ENCODE data around the gene SELENOO.
A peak's percentile ranks its signal among the peaks of the same experiment; 100 is the strongest.

Gene SELENOO

DNA sequence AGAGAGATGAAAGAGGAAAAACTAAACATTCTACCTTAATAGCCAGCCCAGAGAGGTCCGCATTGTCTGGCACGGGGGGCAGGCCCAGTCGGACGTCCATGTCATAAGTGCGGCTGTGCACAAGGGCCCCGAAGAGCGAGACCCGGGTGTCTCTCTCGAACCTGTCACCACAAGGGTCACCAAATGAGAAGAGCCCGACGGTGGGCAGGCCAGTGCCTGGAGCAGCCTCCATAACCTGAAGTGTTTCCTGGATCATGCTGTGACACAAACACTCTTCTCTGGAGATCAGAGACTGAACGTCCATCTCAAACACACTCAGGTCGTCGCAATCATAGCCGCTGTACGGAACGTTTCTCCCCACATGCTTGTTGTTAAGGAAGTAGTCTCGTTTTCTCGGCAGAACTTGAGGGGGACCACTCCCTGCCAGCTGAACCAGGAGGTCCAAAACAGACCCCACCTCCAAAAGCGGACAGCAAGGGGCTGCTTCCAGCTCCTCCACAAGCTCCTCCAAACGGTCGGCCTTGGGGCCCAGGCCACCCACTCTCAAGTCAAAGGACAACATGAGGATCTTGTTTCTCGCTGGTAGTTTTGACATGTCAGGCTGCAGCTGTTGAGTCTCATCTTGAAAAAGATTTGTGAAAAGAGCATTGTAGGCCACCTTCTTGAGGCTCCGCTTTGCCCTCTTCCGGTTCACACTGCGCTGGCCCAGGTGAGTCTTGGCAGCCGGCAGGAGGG lies 43.0 kb downstream of the SELENOO start:
- DNase-seq, result no peak

DNA sequence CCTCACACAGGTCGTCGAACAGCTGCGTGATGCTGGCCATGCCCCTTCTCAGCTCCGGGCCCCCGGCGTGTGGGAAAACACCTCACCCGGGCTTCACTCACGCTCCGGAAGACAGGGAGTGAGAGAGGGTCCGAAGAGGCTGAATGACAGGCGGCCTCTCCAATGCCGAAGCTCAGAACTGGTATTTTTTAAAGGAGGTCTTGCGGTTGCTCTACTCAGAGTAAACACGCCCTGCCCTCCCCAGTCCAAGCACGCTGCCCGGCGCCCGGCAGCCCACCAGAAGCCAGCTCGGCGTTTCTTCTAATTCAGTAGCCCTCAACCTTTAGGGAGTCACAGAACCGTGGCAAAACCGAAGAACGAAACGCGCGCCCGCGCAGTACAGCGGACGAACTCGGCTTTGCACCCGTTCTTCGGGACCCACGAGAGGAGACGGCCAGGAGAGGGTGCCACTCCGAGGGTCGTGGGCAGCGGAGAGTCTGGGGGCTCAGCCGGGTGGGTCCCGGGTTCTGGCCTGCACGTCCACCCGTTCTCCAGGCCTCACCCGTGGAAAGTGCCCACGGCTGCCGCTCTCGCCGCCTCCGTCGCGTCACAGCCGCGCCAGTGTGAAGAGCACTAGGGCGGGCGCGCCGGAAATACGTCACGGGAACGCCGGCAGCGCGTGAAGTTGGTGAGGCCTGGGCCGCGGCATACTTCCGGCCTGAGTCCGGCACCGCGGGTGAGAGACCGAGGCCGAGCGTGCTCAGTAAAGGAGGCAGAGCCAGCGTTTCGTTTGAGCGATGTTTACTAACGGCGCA lies 43.8 kb downstream of the SELENOO start, which contains the start of gene TUBGCP6:
TUBGCP6 (minus strand) TSS at position 604 of the 794 bp plus-strand sequence; CDS start at position 40, 564 bp downstream.
- DNase-seq, result peak; percentile 74

DNA sequence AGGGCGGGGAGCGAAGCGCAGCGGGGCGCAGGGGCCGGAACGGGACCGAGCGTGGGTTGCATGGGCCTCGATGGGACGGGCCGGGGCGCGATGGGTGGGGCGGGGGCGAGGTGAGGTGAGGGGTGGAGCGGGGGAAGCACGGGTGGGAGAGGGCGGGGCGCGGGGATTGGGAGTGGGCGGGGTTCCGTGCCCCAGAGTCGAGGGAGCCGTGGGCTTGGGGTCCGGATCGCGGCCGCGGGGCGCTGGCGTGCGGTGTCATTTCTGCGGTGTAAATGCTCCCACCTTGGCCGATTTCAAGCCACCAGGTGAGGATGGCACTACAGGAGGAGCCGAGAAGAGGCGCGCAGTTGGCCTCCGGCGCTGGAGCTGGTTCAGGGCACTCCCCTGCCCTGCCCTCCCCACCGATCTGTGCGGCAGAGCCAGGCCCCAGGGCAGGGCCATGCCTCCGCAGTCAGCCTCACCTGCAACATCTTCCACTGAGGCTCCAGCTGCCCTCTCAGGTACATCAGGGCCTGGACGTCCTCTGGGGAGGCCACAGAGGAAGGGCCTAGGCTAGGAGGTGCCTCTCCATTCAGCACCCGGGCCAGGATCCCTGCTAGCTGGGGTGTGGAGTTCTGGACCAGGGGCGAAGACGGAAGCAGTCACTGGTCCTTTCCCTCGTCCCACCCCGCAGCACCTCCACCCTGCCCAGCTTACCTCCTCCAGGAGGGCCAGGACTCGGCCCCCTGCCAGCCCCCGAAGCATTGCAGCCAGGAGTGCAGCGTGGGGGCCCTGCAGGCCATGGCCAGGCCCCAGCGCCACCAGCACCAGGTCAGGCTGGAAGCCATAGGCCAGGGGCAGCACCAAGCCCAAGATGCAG lies 44.6 kb downstream of the SELENOO start:
- DNase-seq, result no peak

DNA sequence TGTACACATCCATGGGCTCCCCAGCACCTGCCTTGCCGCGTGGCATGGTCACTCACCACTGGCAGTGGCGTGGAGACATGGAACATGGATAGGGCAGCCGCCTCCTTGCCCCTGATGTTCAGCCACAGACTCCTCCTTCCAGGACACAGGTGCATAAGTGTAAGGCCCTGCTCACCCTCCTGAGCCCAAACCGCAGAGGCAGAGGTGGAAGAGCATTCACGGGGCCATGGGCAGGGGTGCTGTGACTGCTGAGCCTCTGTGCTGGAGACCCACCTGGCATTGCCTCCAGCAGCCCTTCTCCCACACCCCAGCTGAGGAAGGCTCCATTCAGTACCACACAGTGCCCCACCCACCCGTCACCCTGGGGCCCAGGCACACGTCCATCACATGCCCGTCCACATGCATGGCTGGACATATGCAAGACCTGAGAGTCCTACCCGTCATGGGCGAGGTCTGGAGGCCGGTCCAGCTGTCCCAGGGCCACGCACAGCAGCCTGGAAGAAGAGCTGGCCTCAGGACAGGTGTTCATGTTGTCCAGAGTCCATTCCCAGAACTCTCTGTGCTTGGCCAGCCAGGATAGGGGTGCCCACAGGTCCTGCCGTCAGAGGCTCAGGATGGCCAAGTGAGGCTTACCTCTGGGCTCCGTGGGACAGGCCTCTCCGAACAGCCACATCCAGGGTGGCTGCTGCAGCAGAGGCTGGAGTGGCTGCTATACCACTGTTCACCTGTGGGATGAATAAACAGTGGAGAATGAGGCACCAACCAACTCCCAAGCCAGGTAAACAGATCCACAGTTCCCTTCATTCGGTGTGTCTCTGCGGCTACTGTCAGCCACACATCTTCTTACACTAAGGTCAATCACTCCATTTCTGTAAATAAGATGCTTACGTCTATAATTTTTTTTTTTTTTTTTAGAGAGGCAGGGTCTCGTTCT lies 45.7 kb downstream of the SELENOO start:
- DNase-seq, result no peak

DNA sequence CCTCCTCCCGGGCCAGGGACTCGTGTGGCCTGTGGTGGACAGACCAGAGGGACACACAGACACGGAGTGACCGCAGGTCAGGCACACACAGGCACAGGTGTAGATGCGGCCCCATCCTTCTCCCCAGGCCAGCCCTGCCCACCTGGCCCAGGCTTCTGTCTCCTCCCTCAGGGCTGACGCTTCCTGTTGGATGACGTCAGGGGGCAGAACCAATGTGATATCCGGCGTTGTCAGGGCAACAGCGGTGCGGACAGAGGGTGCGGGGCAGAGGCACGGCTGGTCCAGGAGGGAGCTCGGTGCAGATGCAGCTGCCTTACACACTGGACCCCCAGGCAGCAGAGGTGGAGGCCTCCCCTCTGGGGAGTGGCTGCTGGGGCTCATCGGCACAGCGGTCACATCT lies 46.9 kb downstream of the SELENOO start:
- DNase-seq, result no peak

DNA sequence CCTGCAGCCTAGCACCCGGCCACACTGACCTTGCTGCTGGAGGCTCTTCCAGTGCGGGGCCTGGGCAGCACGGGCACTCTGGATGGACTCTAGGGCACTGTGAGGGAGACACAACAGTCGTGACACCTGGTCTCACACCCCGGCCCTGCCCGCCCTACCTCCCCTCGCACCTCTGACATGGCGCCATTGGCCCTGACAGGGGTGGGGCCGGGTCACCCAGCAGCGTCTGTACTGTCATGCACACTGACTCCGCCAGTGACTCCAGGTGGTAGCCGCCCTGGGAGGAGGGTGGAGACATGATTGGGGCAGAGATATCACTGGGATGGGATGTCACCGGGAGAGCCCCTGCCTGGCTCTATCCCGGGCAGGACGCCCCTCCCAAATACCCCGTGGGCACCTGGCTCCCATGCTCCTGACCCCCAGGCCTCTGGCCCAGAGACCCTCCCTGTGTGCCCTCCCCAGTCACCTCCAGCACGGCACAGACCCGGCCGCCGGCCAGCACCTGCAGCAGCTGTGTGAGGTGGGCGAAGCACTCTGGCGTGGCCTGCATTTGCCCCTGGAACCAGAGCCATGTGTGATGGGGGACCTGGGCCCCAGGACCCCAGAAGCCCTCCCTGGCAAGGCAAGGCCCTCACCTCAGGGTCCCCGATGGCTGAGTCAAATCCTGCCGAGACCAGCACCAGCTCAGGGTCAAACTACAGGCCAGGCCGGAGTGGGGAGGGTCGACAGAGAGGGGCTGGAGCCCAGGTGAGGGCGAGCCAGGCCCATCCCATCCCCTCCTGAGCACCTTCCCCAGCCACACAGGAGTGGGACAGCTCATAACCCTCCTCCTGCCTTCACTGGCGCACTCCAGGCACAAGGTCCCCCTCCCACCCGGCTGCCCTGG lies 47.6 kb downstream of the SELENOO start:
- DNase-seq, result no peak

DNA sequence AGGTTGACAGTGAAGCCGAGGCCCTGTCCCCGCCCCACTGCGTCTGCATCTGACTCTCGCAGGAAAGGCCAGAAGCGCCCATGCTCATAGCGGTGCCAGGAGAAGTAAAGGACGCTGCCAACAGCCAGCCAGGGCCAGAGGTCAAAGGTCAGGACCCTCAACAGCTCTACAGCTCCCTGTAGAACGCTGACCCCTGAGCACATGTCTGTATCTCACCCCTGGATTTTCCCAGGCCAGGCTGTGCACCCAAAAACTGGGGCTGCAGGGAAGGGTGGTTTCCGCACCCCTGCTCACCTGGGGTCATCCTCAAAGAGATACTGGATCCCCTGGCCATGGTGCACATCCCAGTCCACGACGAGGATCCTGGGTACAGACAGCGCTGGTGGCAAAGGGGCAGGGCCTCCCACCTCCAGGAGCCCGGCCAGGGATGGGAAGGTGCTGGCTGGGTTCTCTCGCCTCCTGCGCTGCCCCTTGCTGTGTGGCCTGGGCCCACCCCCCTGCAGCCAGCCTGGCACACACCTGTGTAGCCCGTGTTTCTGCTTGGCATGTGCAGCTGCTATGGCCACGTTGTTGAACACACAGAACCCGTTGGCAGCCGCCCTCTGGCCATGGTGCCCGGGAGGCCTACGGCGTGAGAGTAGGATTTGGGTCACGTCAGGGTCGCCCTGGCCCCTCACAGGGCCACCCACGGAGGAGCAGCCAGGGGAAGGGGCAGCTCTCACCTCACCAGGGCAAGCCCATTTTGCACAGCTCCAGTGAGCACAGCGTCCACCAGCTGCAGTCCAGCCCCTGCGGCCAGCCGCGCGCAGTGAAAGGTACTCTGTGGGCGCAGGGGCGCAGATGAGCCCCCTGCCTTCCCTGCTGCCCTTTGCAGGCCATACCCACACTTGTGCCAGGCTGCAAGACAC lies 48.8 kb downstream of the SELENOO start:
- no peak for DNase-seq

DNA sequence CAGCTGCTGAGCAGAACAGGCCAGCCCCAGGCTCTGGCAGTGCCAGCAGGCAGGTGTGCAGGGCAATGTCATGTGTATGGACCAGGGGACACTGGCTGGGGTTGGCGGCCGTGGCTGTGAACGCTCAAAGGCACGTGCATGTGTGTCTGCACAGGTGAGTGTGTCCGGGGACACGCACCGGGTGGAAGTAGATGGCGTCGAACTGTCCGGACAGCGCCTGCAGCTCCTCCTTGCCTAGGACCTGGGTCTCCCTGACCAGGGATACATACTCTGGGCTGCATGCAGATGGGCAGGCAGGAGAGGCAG lies 49.4 kb downstream of the SELENOO start:
- DNase-seq, result no peak

DNA sequence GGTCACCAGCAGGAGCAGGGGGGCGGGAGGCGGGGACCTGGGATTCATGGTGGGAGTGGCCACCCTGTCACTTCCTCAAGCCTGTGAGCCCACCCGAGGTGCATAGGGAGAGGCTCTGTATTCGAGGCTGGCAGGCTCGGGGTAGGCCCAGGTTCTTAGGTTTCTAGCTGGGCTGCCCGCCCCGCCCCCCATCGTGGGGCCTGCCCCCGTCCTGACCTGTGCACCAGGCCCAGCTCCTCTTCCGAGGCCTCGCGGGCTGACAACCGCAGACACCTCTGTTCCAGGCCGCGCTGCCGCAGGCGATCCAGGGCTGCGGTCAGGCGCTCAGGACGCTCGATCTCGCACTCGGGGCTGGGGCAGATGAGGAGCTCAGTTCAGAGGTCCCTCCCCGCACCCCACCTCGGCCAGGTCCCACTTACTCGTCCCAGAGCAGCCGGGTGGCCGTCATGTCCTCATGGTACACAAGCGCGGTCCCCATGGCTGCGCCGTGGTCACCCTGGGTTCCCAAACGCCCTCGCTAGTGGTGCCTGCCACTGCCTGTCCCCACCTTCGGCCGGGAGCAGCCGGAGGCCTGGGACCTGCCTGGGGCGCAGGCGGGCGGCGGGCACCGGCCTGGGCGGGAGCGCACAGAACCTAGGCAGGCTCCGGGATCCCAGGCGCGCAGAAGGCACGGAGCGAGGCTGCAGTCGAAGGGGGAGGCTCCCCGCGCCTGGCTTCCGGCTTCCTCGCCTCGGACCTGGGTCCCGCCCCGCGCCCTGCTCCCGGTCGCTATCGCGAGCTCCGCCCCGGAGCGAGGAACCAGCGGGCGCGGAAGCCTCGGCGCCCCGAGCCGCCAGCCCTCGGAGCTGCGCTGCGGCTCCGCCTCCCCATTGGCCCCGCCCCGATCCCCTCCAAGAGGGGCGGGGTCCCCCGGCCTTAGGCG lies 50.0 kb downstream of the SELENOO start, which contains the start of gene HDAC10:
HDAC10 (minus strand) TSS at position 711 of the 922 bp plus-strand sequence; CDS start at position 478, 233 bp downstream.
- DNase-seq, result peak; percentile 77

DNA sequence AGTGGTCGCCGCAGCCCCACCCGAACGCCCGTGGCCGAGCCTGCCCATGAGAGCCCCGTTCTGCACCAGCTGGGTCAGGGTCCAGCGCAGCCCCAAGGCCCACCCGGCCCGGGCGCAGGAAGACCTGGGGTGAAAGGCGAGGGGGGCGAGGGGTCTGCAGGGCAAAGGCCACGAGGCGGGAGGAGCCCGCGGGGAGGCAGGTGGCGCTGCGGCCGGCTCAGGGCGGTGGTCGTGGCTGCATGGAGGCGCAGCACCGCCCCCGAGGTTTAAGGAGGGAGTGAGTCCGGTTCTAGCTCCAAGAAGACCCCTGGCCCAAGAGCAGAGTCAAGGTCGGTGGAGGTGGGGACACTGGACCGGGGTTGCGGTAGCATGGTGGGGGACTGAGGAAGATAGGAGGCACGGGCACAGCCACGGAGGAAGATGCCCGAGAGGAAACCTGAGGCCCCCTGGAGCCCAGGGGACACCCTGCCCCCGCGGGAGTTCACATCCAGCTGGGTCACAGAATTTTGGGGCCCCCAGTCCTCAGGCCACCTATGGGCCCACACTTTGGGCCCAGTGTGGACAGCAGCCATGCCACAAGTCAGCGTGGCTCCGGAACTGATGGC lies 50.8 kb downstream of the SELENOO start:
- peak; percentile 31 for DNase-seq

DNA sequence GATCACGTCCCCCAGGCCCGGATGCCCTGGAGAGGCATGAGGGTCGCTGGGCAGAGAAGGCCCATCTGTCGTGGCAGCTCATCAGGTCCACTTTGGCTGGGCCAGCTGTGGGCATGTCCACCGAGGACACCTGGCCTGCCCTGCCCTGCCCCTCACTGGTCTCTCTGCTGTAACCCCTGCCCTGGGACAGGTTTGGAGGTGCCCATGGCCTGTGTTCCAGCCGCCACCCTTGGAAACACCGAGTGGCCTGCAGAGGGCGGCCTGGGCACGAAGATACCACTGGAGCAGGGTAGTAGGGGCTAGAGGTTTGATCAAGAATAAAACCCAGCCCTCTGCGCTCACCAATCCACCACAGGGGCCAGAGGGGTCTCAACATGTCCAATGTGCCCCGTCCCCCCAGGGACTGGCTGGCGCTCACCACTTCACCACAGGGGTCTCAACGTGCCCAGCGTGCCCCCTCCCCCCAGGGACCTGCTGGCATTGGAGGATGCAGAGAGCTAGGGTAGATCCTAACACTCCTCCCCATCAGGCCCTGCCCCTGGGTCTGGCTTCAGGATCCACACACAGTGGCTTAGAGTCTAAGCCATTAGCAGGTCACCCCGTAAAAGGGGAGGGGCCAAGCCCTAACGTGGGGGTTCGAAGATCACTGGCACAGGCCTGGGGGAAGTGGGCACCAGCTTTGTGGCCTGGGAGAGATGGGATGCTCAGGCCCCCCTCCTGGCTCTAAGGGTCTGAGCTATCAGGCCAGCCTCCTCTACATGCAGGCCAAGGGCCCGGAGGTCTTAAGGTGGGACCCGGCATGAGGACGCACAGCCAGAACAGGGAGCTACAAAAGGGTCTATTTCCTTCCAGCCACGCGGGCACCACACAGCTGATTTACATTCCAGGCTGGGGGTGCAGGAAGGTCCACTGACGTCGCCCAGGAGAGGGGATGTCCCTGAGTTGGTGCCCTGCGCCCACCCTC lies 51.6 kb downstream of the SELENOO start:
- DNase-seq, result peak; percentile 73

DNA sequence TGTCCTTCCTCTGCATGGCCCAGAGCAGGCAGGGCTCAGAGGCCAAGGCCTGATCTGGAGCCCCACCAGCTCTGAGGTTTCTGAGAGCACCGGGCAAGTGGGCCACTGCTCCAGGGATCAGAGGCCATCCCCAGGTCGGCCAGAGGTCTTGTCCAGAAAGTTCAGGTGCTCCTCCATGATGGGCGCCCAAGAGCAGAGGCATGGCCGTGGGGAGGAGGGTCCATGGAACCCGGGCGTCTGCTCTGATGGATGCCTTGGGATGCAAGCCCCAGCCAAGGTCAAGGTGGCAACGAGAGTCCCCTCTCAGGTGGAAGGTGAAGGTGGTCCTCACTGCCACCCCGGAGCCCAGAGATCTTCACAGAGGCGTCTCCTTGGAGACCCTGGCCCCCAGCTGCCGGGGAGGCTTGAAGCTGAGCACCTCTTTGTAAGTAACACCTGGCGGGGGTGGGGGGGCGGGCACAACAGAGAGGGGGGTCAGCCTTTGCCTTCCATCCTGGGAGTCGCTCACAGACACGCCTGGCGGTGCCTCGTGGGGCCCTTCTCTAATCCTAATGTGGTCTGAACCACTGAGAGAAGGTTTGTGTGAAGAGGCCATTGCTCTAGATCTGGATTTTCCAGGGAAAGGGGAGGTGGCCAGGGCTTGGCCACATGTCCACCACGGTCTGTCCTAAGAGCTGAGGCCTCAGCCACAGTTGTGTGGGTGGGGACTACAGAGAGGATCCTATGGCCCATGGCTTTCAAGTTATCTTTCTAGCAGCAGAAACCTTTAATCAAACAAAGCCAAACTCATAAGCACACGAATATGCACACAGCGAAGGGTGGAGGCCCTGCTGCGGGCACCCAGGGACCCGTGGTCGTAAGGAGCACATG lies 52.5 kb downstream of the SELENOO start:
- peak; percentile 18 for DNase-seq

DNA sequence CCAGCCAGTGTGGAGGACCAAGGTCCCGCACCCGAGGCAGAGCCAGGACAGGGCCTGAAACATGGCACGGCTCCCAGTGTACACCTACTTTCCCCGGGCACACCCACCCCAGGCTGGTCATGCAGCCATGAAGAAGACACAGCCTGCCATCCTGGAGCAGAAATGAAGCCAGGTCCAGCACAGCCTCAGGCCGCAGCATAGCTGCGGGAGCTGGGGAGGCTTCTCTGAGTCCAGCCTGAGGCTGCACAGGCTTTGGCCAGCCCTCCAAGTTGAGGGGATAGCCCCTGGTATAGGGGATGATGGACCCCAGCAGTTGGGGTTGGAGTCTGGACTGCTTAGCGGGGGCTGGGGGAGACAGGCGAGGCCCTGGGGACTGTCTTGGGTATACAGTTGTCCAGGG lies 53.1 kb downstream of the SELENOO start:
- peak; percentile 3 for DNase-seq

DNA sequence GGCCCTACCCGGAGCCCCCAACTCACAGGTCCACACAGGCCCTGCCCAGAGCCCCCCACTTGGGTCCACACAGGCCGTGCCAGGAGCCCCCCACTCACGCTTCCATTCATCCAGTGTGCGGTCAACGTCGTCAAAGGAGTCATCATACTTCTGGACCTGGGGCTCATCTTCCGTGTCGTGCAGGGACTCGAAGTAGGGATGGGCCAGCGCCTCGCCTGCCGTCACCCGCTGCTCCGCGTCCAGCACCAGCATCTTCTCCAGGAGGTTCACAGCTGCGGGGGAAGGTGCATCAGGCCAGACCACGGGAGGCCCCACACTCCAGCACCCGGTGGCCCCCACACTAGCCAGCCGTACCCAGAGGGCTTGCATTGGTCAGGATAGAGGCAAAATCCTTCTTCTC lies 54.3 kb downstream of the SELENOO start:
- DNase-seq, result no peak

DNA sequence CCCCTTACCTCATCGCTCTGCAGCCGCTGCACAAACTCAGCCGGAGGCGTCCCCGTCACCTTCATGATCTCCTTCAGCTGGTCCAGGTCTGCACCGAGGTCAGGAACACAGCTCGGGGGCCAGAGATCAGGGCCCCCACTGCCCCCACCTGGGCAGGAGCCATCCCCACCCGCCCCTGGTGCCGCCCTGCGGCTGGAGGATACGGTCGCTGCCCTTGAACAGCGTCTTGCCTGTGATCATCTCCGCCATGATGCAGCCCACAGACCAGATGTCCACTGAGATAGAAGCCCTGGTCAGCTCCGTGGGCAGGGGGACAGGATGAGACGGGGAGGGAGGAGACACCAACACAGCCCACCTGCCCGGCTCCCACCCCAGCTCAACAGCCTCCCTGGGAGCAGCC lies 54.8 kb downstream of the SELENOO start:
- DNase-seq, result no peak

DNA sequence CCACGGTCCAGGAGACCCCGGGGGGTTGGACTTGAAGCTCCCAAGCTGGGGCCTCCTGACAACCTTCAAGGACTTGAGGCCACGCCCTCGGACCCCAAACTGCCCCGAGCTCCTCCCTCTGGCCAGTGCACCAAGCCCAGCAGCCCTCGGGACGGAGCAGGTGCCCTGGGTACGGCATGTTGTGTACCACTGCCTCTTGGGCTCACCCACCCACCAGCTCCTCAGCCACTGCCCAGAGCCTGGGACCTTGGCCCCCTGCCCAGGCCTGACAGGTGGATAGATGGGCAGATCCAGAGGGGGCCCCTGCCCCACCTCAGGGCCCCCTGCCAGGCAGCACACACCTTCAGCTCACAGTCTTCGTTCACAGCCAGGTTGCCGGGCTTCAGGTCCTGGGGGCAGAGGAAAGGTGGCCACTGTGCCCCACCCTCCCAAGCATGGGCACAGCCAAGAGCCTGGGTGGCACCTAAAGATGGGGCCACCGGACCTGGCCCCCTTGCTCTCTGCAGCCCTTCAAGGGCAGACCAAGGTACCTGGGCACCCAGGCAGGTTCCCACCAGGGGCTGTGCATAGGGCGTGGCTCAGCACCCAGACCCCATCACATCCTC lies 55.5 kb downstream of the SELENOO start:
- no peak for DNase-seq

Measured in 8988T (cell line).